Cardiac fibroblast (primary cell): ENCODE measurements around the gene PTPRN2.

ENCODE experiments used
- DNase-seq, 2 donors: peaks; one replicate each; pipeline versions ENCODE4 v3.0.0 to v3.0.0-alpha.2; 2010; ENCODE audit warnings: low read depth in 2 of 2
- H3K4me3 ChIP-seq, 2 donors: replicated peaks in 1 of 2; 1 replicate in 1 of 2; 2 replicates in 1 of 2; pipeline ENCODE4 v1.5.1; 2011; ENCODE audit warnings: low read depth in 2 of 2, low read length in 2 of 2, mild to moderate bottlenecking in 2 of 2, moderate library complexity in 1 of 2
- TF ChIP-seq, protein P1 (sequence below): IDR thresholded peaks from one replicate; pipeline ENCODE4 v1.5.1; 2011; ENCODE audit warnings: low read depth, mild to moderate bottlenecking, low read length, inconsistent platforms

PTPRN2 gene

DNA sequence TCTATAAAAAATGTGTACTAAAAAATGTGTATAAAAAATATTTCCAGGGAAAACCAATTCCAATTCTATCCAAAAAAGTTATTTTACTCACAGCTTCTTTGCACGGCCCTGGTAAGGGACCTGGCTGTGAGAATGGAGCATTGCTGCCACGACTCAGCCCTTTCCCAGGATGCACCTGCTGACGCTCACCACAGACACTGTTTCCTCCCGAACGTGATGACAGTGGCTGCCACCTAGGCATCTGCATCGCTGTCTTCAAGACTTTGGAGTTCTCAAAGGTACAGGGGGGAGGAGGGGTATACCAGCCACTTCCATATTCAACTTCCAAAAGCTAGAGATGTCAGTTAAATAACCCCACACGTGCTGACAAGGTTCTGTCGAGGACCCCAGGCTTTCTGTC lies 23.9 kb upstream of the PTPRN2 start:
- H3K4me3 ChIP-seq, result no peak overlapping the region
- DNase-seq, result no peak

DNA sequence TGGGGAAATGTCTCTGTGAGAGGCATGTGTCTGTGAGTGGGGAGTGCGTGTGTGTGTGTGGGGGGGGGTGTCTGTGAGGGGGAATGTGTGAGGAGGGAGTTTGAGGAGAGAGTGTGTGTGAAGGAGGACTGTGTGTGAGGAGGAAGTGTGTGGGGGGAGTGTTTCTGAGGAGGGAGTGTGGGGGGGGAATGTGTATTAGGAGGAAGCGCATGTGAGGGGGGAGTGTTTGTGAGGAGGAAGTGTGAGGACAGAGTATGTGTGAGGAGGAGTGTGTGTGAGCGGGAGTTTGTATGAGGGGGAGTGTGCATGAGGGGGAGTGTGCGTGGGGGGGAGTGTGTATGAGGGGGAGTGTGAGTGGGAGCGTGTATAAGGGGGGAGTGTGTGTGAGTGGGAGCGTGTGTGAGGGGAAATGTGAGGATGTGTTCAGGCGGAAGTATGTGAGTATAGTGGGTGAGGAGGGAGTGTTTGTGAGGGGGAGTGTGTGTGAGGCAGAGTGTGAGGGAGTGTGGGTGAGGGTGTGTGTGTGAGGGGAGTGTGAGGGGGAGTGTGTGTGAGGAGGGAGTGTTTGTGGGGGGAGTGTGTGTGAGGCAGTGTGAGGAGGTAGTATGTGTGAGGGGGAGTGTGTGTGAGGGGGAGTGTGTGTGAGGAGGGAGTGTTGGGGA lies 21.8 kb upstream of the PTPRN2 start:
- DNase-seq, result no peak
- TF ChIP-seq, protein P1, sequence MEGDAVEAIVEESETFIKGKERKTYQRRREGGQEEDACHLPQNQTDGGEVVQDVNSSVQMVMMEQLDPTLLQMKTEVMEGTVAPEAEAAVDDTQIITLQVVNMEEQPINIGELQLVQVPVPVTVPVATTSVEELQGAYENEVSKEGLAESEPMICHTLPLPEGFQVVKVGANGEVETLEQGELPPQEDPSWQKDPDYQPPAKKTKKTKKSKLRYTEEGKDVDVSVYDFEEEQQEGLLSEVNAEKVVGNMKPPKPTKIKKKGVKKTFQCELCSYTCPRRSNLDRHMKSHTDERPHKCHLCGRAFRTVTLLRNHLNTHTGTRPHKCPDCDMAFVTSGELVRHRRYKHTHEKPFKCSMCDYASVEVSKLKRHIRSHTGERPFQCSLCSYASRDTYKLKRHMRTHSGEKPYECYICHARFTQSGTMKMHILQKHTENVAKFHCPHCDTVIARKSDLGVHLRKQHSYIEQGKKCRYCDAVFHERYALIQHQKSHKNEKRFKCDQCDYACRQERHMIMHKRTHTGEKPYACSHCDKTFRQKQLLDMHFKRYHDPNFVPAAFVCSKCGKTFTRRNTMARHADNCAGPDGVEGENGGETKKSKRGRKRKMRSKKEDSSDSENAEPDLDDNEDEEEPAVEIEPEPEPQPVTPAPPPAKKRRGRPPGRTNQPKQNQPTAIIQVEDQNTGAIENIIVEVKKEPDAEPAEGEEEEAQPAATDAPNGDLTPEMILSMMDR, result no peak
- no peak overlapping the region for H3K4me3 ChIP-seq

More for the DNA sequence above, 23.9 kb upstream of the PTPRN2 start:
- TF ChIP-seq, protein P1, result no peak

DNA sequence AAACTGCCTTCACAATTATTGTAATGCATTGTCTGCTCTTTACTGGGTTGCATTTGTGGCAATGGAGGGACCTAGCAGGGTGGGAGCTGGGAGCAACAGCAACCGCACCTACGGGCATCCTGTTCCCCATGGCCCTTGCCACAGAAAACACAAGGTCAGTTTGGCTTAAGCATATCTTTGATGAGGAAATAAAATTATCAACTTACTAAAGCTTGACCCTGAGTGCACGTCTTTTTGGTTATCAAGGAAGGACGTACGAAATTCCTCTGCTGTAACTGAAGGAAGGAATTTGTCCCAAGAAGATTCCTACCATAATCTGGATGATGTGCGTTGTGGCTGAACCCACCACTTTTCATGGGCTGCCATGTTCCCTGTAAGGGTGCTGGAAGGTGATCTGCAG lies 19.9 kb upstream of the PTPRN2 start:
- no peak overlapping the region for H3K4me3 ChIP-seq
- no peak for DNase-seq
- TF ChIP-seq, protein P1, result no peak

DNA sequence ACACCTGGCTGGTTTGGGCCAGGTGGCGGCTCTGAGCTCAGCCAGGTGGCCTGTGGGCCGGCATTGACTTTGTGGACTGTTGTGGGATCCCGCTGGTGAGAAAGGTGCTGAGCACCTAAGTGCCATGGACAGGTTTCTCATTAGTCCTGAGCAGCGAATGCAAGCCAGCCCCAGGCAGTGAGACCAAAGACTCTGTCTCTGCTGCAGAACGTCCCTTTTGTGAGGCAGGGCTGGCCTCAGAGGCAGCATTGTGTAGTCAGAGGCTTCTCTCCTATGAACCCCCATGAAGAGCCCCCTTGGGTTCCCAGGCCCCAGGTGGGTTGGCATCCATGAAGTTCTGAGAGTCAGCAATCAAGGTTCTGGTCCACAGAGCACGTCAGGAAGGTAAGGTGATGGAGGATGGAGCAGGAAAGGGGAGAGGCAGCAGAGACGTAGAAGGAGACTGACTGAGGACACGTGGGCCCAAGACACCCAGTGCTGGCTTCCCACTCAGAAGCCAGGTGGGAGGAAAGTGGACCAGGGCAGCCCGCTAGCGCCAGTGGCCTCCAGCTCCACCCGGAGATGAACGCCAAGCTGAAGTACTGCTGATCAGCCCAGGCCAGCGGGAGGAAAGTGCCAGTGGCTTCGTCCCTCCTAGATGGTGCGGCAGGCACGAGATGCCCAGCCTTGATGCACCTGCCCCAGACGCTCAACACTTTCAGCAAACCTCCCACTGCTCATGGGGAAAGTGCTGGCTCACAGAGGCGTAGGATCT lies 19.2 kb upstream of the PTPRN2 start:
- TF ChIP-seq, protein P1, result no peak
- H3K4me3 ChIP-seq, result no peak overlapping the region
- DNase-seq, result no peak

DNA sequence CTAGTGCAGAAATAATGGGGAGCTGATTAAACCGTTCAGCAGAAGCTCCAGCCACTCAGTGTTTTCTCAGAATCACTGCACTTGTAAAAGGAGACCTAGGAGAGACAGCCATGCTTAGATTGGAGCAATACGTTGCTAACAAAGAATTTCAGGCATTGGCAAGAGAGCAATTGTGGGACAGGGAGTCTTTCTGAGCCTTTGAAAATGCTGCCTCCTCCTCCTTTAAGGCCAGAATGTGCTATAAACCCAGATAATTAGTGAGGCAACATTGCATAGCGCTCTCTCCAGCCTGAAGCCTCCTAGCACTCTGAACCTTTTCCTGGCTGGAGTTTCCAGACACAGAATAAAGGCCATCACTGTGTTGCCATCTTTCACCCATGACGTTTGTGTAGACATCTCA lies 18.5 kb upstream of the PTPRN2 start:
- DNase-seq, result peak in 1 of 2 donors; percentile 3
- no peak overlapping the region for H3K4me3 ChIP-seq
- TF ChIP-seq, protein P1, result no peak

DNA sequence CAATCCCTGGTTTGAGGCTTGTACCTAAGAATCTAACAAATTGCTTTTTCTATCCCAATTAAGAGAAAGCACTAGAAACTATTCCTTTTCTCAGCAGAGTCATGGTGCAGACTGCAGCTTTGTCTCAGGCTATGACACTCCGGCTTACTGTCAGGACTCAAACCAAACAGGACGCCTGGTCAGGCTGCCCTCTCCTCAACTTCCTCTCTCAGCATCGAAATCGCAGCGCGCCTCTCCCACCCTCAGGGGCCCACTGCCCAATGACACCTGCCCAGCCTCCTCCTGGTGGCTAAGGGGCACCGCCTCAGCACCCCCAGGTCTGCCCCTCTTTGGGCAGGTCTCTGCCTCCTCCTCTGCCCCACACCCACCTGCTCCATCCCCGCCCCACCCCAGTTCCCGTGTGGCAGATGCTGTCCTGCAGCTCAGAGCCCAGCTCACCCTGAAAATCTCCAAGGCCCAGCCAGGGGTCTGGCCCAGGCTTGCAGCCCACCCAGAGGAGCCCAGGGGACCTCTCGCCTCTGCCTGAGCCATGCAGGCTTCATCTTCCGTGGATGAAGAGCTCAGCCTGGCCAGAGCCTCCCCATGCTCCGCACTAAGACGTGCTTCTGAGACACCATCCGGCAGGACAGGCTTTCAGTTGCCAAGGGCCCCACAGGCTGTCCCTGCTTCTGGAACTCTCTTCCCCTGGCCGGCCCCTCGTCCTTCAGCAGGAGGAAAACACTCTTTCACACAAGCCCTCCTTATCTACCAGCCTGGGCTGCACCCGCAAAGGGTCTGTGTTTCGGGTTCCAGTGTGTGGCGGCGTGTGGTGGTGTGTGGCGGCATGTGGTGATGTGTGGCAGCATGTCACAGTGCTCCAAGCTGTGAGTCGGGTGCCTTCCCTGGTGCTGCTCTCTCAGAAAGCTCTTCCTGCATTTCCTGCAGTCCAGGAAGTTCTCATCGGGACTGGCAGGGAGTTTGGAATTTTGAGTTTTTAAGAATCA lies 16.4 kb upstream of the PTPRN2 start:
- TF ChIP-seq, protein P1, result no peak
- no peak overlapping the region for H3K4me3 ChIP-seq
- DNase-seq, result no peak
